ENCODE results near the gene KLHL10. TPM values are rescaled to one million over a fixed set of nuclear protein-coding genes. Genes with fewer than 3 reads are reported as not detected.
A peak's percentile ranks its signal among the peaks of the same experiment; 100 is the strongest.

The KLHL10 gene
- total and polyA plus RNA-seq, 2 of the 13 experiments (the other 11 are each of a cell fraction or from before 2014, with no cell fraction given) = 0.04 to 0.08 TPM

DNA sequence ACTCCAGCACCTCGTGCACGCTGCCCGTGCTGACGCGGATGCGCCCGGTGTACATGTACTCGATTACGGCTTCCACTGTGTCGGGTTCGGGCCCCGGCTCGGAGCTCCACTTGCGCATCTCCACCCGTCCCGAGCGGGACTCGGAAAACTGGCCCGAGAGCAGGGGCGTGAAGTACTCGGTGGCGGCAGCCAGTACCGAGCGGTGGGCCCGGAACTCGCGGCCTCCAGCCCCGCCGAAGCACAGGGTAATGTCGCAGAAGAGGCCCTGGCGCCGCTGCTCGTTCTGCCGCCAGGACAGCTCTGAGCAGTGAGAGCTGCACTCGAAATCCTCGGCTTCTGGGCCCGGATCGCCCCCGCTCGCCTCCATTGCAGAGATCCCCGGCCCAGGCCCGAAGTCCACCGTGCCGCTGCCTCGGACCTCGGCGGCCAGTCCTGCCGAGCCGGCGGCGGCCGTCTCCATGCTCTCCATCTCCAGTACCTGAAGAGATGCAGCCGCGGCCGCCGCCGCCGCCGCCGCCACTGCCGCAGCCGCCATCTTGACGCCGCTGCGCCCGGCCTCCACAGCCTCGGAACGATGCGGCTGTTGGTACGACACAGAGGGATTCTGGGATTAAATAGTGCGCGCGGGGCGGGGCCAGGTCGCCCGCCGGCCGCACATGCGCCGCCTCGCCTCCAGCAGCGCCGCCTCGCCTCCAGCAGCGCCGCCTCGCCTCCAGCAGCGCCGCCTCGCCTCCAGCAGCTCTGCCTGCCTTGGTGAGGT is 27.4 kb downstream of the KLHL10 start, which contains the start of gene KLHL11 (continued):
- TF ChIP-seq TCF12 (IDR thresholded peaks at IDR 0.05) (no peak), TCF12 (CRISPR knock-in tag; IDR thresholded peaks at IDR 0.05) (no peak), U2AF1 (optimal IDR thresholded peaks at IDR 0.05; ENCODE audit: low read depth, low read length) (no peak), ZNF879 (CRISPR knock-in tag; IDR thresholded peaks at IDR 0.05) (no peak), KAT7 (CRISPR knock-in tag; IDR thresholded peaks at IDR 0.05; ENCODE audit: borderline replicate concordance) (peak; percentile 99), ZNF878 (CRISPR knock-in tag; IDR thresholded peaks at IDR 0.05) (no peak; the same call in 1 of the 2 replicates), POLR2AphosphoS2 (IDR thresholded peaks at IDR 0.05; ENCODE audit: low read depth, low read length) (0 out of 2 replicates have a peak, but pooled peaks have one; percentile 61), ZBTB7B (CRISPR knock-in tag; IDR thresholded peaks at IDR 0.05) (peak; percentile 48), ZNF282 (IDR thresholded peaks at IDR 0.05; ENCODE audit: partially characterized antibody) (no peak), FOXA3 (CRISPR knock-in tag; IDR thresholded peaks at IDR 0.05) (peak; percentile 50; the same call in 1 of the 2 replicates), ZNF510 (CRISPR knock-in tag; IDR thresholded peaks at IDR 0.05; ENCODE audit: low read depth) (peak; percentile 94), NR2F6 (IDR thresholded peaks at IDR 0.05) (no peak), NR2F6 (CRISPR knock-in tag; IDR thresholded peaks at IDR 0.05) (no peak), FOXA1 (IDR thresholded peaks at IDR 0.05) (no peak), FOXA1 (CRISPR knock-in tag; IDR thresholded peaks at IDR 0.05) (no peak), HCFC1 (IDR thresholded peaks at IDR 0.05; ENCODE audit: low read depth, low read length) (no peak), NR2C2 (CRISPR knock-in tag; IDR thresholded peaks at IDR 0.05; ENCODE audit: borderline replicate concordance) (peak; percentile 62), NFATC3 (CRISPR knock-in tag; IDR thresholded peaks at IDR 0.05) (0 out of 2 replicates have a peak, but pooled peaks have one; percentile 65), YY1 (IDR thresholded peaks at IDR 0.05; ENCODE audit: insufficient read depth, insufficient replicate concordance, low read depth, low read length) (peak; percentile 98), MED1 (CRISPR knock-in tag; IDR thresholded peaks at IDR 0.05) (peak; percentile 61)
- TF ChIP-seq, protein P1, sequence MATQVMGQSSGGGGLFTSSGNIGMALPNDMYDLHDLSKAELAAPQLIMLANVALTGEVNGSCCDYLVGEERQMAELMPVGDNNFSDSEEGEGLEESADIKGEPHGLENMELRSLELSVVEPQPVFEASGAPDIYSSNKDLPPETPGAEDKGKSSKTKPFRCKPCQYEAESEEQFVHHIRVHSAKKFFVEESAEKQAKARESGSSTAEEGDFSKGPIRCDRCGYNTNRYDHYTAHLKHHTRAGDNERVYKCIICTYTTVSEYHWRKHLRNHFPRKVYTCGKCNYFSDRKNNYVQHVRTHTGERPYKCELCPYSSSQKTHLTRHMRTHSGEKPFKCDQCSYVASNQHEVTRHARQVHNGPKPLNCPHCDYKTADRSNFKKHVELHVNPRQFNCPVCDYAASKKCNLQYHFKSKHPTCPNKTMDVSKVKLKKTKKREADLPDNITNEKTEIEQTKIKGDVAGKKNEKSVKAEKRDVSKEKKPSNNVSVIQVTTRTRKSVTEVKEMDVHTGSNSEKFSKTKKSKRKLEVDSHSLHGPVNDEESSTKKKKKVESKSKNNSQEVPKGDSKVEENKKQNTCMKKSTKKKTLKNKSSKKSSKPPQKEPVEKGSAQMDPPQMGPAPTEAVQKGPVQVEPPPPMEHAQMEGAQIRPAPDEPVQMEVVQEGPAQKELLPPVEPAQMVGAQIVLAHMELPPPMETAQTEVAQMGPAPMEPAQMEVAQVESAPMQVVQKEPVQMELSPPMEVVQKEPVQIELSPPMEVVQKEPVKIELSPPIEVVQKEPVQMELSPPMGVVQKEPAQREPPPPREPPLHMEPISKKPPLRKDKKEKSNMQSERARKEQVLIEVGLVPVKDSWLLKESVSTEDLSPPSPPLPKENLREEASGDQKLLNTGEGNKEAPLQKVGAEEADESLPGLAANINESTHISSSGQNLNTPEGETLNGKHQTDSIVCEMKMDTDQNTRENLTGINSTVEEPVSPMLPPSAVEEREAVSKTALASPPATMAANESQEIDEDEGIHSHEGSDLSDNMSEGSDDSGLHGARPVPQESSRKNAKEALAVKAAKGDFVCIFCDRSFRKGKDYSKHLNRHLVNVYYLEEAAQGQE (IDR thresholded peaks at IDR 0.05; ENCODE audit: borderline replicate concordance in 1 of 2, low read depth in 1 of 2, low read length in 2 of 2) = no peak
- TF ChIP-seq, protein P2, sequence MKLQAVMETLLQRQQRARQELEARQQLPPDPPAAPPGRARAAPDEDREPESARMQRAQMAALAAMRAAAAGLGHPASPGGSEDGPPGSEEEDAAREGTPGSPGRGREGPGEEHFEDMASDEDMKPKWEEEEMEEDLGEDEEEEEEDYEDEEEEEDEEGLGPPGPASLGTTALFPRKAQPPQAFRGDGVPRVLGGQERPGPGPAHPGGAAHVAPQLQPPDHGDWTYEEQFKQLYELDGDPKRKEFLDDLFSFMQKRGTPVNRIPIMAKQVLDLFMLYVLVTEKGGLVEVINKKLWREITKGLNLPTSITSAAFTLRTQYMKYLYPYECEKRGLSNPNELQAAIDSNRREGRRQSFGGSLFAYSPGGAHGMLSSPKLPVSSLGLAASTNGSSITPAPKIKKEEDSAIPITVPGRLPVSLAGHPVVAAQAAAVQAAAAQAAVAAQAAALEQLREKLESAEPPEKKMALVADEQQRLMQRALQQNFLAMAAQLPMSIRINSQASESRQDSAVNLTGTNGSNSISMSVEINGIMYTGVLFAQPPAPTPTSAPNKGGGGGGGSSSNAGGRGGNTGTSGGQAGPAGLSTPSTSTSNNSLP (IDR thresholded peaks at IDR 0.05; ENCODE audit: low read depth, low read length) = peak; percentile 69
- TF ChIP-seq, protein P3, sequence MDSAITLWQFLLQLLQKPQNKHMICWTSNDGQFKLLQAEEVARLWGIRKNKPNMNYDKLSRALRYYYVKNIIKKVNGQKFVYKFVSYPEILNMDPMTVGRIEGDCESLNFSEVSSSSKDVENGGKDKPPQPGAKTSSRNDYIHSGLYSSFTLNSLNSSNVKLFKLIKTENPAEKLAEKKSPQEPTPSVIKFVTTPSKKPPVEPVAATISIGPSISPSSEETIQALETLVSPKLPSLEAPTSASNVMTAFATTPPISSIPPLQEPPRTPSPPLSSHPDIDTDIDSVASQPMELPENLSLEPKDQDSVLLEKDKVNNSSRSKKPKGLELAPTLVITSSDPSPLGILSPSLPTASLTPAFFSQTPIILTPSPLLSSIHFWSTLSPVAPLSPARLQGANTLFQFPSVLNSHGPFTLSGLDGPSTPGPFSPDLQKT (CRISPR knock-in tag; IDR thresholded peaks at IDR 0.05; ENCODE audit: borderline replicate concordance) = no peak
- TF ChIP-seq, protein P4, sequence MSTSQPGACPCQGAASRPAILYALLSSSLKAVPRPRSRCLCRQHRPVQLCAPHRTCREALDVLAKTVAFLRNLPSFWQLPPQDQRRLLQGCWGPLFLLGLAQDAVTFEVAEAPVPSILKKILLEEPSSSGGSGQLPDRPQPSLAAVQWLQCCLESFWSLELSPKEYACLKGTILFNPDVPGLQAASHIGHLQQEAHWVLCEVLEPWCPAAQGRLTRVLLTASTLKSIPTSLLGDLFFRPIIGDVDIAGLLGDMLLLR (CRISPR knock-in tag; IDR thresholded peaks at IDR 0.05) = peak; percentile 82
- TF ChIP-seq, protein P5, sequence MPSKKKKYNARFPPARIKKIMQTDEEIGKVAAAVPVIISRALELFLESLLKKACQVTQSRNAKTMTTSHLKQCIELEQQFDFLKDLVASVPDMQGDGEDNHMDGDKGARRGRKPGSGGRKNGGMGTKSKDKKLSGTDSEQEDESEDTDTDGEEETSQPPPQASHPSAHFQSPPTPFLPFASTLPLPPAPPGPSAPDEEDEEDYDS (CRISPR knock-in tag; IDR thresholded peaks at IDR 0.05) = peak; percentile 95
